Stimulated activated CD8-positive, alpha-beta memory T cell treated with anti-CD3 and anti-CD28 coated beads, Interleukin-15, amount 100 ng/mL, for 48 hours (primary cell): ENCODE data around the gene COQ3.
"Not testable (repeated sequence)": the region's sequence is repeated elsewhere in the genome, so short reads cannot be mapped to it uniquely, and the experiment has no call there.

Experiments
- DNase-seq, 2 donors: peaks; one replicate each; pipeline ENCODE4 v3.0.0-alpha.2; 2020; ENCODE audit warnings: low read depth in 2 of 2

COQ3 gene

GRCh38 chr6:99384507-99384906, 9.5 kb downstream of the COQ3 start:
- no peak for DNase-seq

GRCh38 chr6:99378636-99379035, 15.4 kb downstream of the COQ3 start:
- DNase-seq = no peak

- no peak for DNase-seq
Observed at GRCh38 chr6:99369533-99369932, 24.5 kb downstream of the COQ3 start.

- DNase-seq = no peak
Observed at GRCh38 chr6:99366852-99367251, 27.1 kb downstream of the COQ3 start.

- DNase-seq = no peak
Observed at GRCh38 chr6:99364026-99364425, 30.0 kb downstream of the COQ3 start.

GRCh38 chr6:99362678-99363268, 31.2 kb downstream of the COQ3 start:
- DNase-seq = no peak

- DNase-seq = no peak
Observed at GRCh38 chr6:99359800-99360199, 34.2 kb downstream of the COQ3 start.

GRCh38 chr6:99356641-99357040, 37.4 kb downstream of the COQ3 start:
- DNase-seq = no peak

- DNase-seq = no peak
Observed at GRCh38 chr6:99354983-99355382, 39.0 kb downstream of the COQ3 start.

- no peak for DNase-seq
Observed at GRCh38 chr6:99353126-99353525, 40.9 kb downstream of the COQ3 start.

GRCh38 chr6:99350573-99350972, 43.4 kb downstream of the COQ3 start:
- no peak for DNase-seq

GRCh38 chr6:99349171-99350141, 44.5 kb downstream of the COQ3 start, which contains the start of gene FAXC:
Gene FAXC (minus strand): TSS chr6:99349674. CDS start chr6:99349372, 302 bp downstream.
- DNase-seq = no peak

GRCh38 chr6:99348288-99349170, 45.5 kb downstream of the COQ3 start:
- DNase-seq = no peak

- no peak for DNase-seq
Observed at GRCh38 chr6:99347804-99348203, 46.2 kb downstream of the COQ3 start.

GRCh38 chr6:99346595-99346994, 47.4 kb downstream of the COQ3 start:
- DNase-seq = no peak

- no peak for DNase-seq
Observed at GRCh38 chr6:99345164-99345563, 48.8 kb downstream of the COQ3 start.

- no peak for DNase-seq
Observed at GRCh38 chr6:99344289-99344688, 49.7 kb downstream of the COQ3 start.

GRCh38 chr6:99341862-99342455, 52.0 kb downstream of the COQ3 start:
- DNase-seq = no peak

- no peak for DNase-seq
Observed at GRCh38 chr6:99338188-99338587, 55.8 kb downstream of the COQ3 start.

- not testable (repeated sequence) for DNase-seq
Observed at GRCh38 chr6:99335298-99335697, 58.7 kb downstream of the COQ3 start.

GRCh38 chr6:99334526-99335127, 59.4 kb downstream of the COQ3 start:
- DNase-seq = no peak
